Measurements from ENCODE around the gene VCAN.

DNA sequence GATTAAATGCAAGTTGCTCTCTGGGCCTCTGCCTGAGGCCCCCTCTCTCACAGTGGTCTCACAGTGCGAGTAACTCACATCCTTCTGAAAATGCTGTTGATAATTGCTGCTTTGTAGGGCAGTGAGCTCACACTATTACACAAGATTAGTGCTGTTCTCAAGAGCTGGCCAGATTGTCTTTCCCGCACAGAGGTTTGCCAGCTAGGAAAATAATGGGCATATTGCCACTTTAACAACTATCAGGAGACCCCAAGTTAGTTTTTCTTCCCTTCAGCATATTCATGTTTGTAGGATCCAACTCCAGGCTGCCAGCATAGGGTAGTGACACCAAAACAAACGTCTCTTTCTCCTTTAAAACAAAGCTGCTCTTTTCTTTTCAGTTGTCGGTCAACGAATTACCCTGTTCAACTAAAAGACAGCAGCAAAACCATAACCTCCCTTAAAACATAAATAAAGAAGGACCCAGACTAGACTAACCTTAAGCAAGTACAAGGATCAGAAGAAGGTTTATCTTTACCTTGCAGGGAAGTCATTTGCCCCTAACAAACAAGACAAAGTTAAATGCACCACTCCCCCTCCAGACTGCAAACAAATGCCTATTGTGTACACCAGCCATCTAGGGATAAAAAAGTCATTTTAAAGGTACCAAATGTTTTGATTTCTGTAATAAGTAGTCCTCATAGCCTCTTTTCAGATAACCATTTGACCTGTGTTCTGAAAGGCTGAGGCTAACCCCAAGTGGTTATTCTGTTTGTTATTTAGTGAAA lies 91.4 kb downstream of the VCAN start:
- TF ChIP-seq, protein P1, sequence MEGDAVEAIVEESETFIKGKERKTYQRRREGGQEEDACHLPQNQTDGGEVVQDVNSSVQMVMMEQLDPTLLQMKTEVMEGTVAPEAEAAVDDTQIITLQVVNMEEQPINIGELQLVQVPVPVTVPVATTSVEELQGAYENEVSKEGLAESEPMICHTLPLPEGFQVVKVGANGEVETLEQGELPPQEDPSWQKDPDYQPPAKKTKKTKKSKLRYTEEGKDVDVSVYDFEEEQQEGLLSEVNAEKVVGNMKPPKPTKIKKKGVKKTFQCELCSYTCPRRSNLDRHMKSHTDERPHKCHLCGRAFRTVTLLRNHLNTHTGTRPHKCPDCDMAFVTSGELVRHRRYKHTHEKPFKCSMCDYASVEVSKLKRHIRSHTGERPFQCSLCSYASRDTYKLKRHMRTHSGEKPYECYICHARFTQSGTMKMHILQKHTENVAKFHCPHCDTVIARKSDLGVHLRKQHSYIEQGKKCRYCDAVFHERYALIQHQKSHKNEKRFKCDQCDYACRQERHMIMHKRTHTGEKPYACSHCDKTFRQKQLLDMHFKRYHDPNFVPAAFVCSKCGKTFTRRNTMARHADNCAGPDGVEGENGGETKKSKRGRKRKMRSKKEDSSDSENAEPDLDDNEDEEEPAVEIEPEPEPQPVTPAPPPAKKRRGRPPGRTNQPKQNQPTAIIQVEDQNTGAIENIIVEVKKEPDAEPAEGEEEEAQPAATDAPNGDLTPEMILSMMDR (IDR thresholded peaks at IDR 0.05), result no peak
- TF ChIP-seq EP300 (IDR thresholded peaks at IDR 0.05) (no peak), POLR2A (IDR thresholded peaks at IDR 0.05) (no peak), POLR2AphosphoS5 (IDR thresholded peaks at IDR 0.05) (no peak)

Data from stomach (tissue), 4 donors.